Fibroblast of lung (primary cell): Measurements from ENCODE around the gene PPP1R9B. TPM values are rescaled to one million over a fixed set of nuclear protein-coding genes. Genes with fewer than 3 reads are reported as not detected.

ENCODE experiments used
- DNase-seq, 2 donors: peaks; one replicate each; pipeline versions ENCODE4 v3.0.0 to v3.0.0-alpha.2; 2010; ENCODE audit warnings: low read depth in 2 of 2
- H2AFZ ChIP-seq: 2 replicates; pipeline ENCODE4 v1.5.1; 2012; ENCODE audit warnings: low read length, control low read depth, inconsistent platforms
- H3K27ac ChIP-seq: 2 replicates; pipeline ENCODE4 v1.5.1; 2011; ENCODE audit warnings: low read length, control low read depth; ENCODE audit not compliant: insufficient read depth
- H3K27me3 ChIP-seq: 2 replicates; pipeline ENCODE4 v1.5.1; 2011; ENCODE audit warnings: mild to moderate bottlenecking, low read length; ENCODE audit not compliant: control insufficient read depth, insufficient read depth
- H3K36me3 ChIP-seq: 2 replicates; pipeline ENCODE4 v1.5.1; 2011; ENCODE audit warnings: low read length; ENCODE audit not compliant: control insufficient read depth, insufficient read depth
- H3K4me1 ChIP-seq: 2 replicates; pipeline ENCODE4 v1.5.1; 2011; ENCODE audit warnings: low read length; ENCODE audit not compliant: control insufficient read depth, insufficient read depth; ENCODE audit errors: extremely low read depth
- H3K4me2 ChIP-seq: 2 replicates; pipeline ENCODE4 v1.5.1; 2011; ENCODE audit warnings: low read length, control low read depth; ENCODE audit not compliant: insufficient read depth; ENCODE audit errors: extremely low read depth
- H3K4me3 ChIP-seq, 4 experiments: fragments of 200-600 bp in 1 of 4; sonication (generic) in 1 of 4; replicated peaks in 1 of 4; 2 replicates each; pipeline ENCODE4 v1.5.1; 2011 to 2016; ENCODE audit warnings: low read length in 4 of 4, low read depth in 3 of 4, mild to moderate bottlenecking in 3 of 4, control low read depth in 2 of 4, inconsistent platforms in 1 of 4, mixed read lengths in 1 of 4; ENCODE audit not compliant: insufficient read depth in 1 of 4; ENCODE audit errors: control extremely low read depth in 1 of 4
- H3K79me2 ChIP-seq: 2 replicates; pipeline ENCODE4 v1.5.1; 2012; ENCODE audit warnings: mild to moderate bottlenecking, low read length, inconsistent platforms; ENCODE audit not compliant: control insufficient read depth, insufficient read depth
- H3K9ac ChIP-seq: 2 replicates; pipeline ENCODE4 v1.5.1; 2011; ENCODE audit warnings: mild to moderate bottlenecking, low read length, control low read depth; ENCODE audit not compliant: insufficient read depth
- H3K9me3 ChIP-seq: 2 replicates; pipeline ENCODE4 v1.5.1; 2012; ENCODE audit warnings: low read depth, low read length; ENCODE audit not compliant: control insufficient read depth, insufficient read depth
- H4K20me1 ChIP-seq: 2 replicates; pipeline ENCODE4 v1.5.1; 2011; ENCODE audit warnings: low read length; ENCODE audit not compliant: control insufficient read depth, insufficient read depth; ENCODE audit errors: extremely low read depth
- CTCF ChIP-seq, 2 donors: IDR thresholded peaks in 1 of 2; conservative IDR thresholded peaks in 1 of 2; 1 replicate in 1 of 2; 2 replicates in 1 of 2; pipeline ENCODE4 v1.5.1; 2011 to 2012; ENCODE audit warnings: low read length in 2 of 2, control low read depth in 1 of 2, inconsistent platforms in 1 of 2, low read depth in 1 of 2, mild to moderate bottlenecking in 1 of 2
- EZH2 ChIP-seq: IDR thresholded peaks from 2 replicates; pipeline ENCODE4 v1.5.1; 2012; ENCODE audit warnings: low read length, control low read depth, mild to moderate bottlenecking; ENCODE audit errors: missing control alignments
- polyA plus RNA-seq, 2 donors: library from polyadenylated mRNA; depleted of rRNA in 1 of 2; stranded (reverse) in 1 of 2; unstranded in 1 of 2; fragments of >200 nt; gene quantifications; 2 replicates each; pipeline ENCODE4 v1.2.1, GENCODE V29; 2011 to 2012; ENCODE audit warnings: missing spikeins in 1 of 2
- total RNA-seq: library from RNA; depleted of rRNA; stranded (reverse); fragments of >200 nt; gene quantifications from 2 replicates; pipeline ENCODE4 v1.2.1, GENCODE V29; 2014

PPP1R9B gene
- total and polyA plus RNA-seq, 2 donors (not counting 1 experiment from before 2014, with no cell fraction given), result 22.1 to 41.5 TPM

- H3K9me3 ChIP-seq, result no peaks in the 10 kb centered on the region
- peaks cover 22% of the 10 kb centered on the region for H3K4me1 ChIP-seq
- TF ChIP-seq EZH2, result no peak
- no peak for TF ChIP-seq CTCF (conservative IDR thresholded peaks at IDR 0.05 in 1 of 2, IDR thresholded peaks at IDR 0.05 in 1 of 2; ENCODE audit: low read depth in 1 of 2, low read length in 2 of 2)
- no peaks in the 10 kb centered on the region for H3K27me3 ChIP-seq
- H3K36me3 ChIP-seq, result peaks cover 22% of the 10 kb centered on the region
- no peak overlapping the region for H3K9ac ChIP-seq
- peaks cover 84% of the 10 kb centered on the region for H3K79me2 ChIP-seq
- H3K4me2 ChIP-seq, result peak overlapping the region; percentile 98
- H3K4me3 ChIP-seq, result peak overlapping the region; percentile 72 to 84 (median 79)
- DNase-seq, result no peak
- H3K27ac ChIP-seq, result peak overlapping the region; percentile 60
- no peak overlapping the region for H2AFZ ChIP-seq
- H4K20me1 ChIP-seq, result no peaks in the 10 kb centered on the region
These were observed 4.1 kb downstream of the PPP1R9B start for GRCh38 chr17:50146230-50146926.

- H3K27ac ChIP-seq, result peak overlapping the region; percentile 28
- TF ChIP-seq EZH2 (no peak), CTCF (conservative IDR thresholded peaks at IDR 0.05 in 1 of 2, IDR thresholded peaks at IDR 0.05 in 1 of 2; ENCODE audit: low read depth in 1 of 2, low read length in 2 of 2) (no peak)
These were observed 4.8 kb downstream of the PPP1R9B start for GRCh38 chr17:50145532-50146229.

GRCh38 chr17:50144845-50145531, 5.5 kb downstream of the PPP1R9B start:
- H3K27ac ChIP-seq, result peak overlapping the region; percentile 28
- H3K4me3 ChIP-seq, result no peak overlapping the region
- H3K36me3 ChIP-seq, result peaks cover 34% of the 10 kb centered on the region
- no peaks in the 10 kb centered on the region for H3K9me3 ChIP-seq
- peaks cover 22% of the 10 kb centered on the region for H3K4me1 ChIP-seq
- TF ChIP-seq CTCF (conservative IDR thresholded peaks at IDR 0.05 in 1 of 2, IDR thresholded peaks at IDR 0.05 in 1 of 2; ENCODE audit: low read depth in 1 of 2, low read length in 2 of 2), result no peak
- TF ChIP-seq EZH2, result no peak
- H2AFZ ChIP-seq, result no peak overlapping the region
- H3K9ac ChIP-seq, result no peak overlapping the region
- H3K4me2 ChIP-seq, result peak overlapping the region; percentile 68
- peaks cover 77% of the 10 kb centered on the region for H3K79me2 ChIP-seq
- no peak for DNase-seq
- no peaks in the 10 kb centered on the region for H3K27me3 ChIP-seq
- no peaks in the 10 kb centered on the region for H4K20me1 ChIP-seq

More at GRCh38 chr17:50145532-50146229, 4.8 kb downstream of the PPP1R9B start:
- H3K27me3 ChIP-seq, result no peaks in the 10 kb centered on the region
- H3K4me2 ChIP-seq, result peak overlapping the region; percentile 98
- no peak overlapping the region for H2AFZ ChIP-seq
- DNase-seq, result no peak
- peak overlapping the region; percentile 13 for H3K9ac ChIP-seq
- peak overlapping the region in 1 of 4 experiments; percentile 84 for H3K4me3 ChIP-seq
- peaks cover 84% of the 10 kb centered on the region for H3K79me2 ChIP-seq
- peaks cover 27% of the 10 kb centered on the region for H3K36me3 ChIP-seq
- H3K9me3 ChIP-seq, result no peaks in the 10 kb centered on the region
- peaks cover 22% of the 10 kb centered on the region for H3K4me1 ChIP-seq
- no peaks in the 10 kb centered on the region for H4K20me1 ChIP-seq
